ENCODE measurements around the gene GSAP. TPM values are rescaled to one million over a fixed set of nuclear protein-coding genes. Genes with fewer than 3 reads are reported as not detected.

Gene GSAP
- total RNA-seq, 1 donor from 2014 or later, result 9.9 TPM

DNA sequence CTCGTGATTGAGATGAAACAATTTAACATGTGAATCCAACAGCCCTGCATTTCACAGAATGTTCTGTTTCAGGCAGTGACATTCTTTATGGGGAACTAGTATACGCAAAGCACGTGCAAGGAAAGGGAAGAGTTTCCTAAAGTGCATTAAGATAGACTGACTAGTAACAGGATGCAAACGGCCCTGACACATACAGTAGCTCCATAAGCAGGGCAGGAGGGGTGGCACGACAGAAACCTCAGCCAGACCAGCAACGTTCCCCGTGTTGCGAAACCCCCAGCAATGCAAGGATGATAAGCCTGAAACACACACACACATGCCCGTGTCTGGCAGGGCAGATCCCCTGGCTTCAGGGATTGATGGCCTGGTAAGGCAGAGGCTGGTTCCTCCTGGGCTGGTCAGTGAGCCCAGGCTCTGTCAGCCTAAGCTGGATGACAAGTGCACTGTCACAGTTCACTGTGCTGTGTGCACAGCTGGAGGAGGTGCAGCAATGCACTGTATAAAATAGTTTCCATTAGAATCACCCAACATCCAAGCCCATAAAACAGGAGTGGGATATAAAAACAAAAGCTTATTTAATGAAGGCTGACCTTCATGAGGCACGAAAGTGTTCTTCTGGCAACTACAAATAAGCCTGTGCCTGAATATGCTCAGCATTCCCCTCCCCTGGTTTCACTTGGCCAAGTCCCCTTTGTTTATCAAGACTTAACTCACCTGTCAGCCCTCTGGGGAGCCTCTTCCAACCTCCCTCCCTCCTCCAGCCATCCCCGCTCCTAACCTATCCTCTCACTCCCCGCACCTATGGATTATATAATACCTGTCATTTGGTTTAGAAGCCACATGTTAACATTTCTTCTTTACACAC lies 88.8 kb downstream of the GSAP start:
- no peak overlapping the region for H3K27ac Mint-ChIP-seq
- no peaks in the 10 kb centered on the region for H3K9me3 Mint-ChIP-seq (ENCODE audit: low read depth)
- H3K4me1 Mint-ChIP-seq (ENCODE audit: low read depth), result no peaks in the 10 kb centered on the region
- no peaks in the 10 kb centered on the region for H3K36me3 Mint-ChIP-seq (ENCODE audit: insufficient read depth)
- no peak for DNase-seq (ENCODE audit: low spot score, unreplicated experiment)
- no peaks in the 10 kb centered on the region for H3K27me3 Mint-ChIP-seq
- no peak overlapping the region for H3K4me3 Mint-ChIP-seq (ENCODE audit: low read depth)
- TF ChIP-seq, protein P1, sequence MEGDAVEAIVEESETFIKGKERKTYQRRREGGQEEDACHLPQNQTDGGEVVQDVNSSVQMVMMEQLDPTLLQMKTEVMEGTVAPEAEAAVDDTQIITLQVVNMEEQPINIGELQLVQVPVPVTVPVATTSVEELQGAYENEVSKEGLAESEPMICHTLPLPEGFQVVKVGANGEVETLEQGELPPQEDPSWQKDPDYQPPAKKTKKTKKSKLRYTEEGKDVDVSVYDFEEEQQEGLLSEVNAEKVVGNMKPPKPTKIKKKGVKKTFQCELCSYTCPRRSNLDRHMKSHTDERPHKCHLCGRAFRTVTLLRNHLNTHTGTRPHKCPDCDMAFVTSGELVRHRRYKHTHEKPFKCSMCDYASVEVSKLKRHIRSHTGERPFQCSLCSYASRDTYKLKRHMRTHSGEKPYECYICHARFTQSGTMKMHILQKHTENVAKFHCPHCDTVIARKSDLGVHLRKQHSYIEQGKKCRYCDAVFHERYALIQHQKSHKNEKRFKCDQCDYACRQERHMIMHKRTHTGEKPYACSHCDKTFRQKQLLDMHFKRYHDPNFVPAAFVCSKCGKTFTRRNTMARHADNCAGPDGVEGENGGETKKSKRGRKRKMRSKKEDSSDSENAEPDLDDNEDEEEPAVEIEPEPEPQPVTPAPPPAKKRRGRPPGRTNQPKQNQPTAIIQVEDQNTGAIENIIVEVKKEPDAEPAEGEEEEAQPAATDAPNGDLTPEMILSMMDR (IDR thresholded peaks at IDR 0.05; ENCODE audit: unreplicated experiment), result no peak

- Mint-ChIP-seq H3K4me1 (ENCODE audit: low read depth) (no peaks in the 10 kb centered on the region), H3K27me3 (no peaks in the 10 kb centered on the region), H3K4me3 (ENCODE audit: low read depth) (no peak overlapping the region), H3K27ac (no peak overlapping the region), H3K36me3 (ENCODE audit: insufficient read depth) (no peaks in the 10 kb centered on the region), H3K9me3 (ENCODE audit: low read depth) (no peaks in the 10 kb centered on the region)
- DNase-seq (ENCODE audit: low spot score, unreplicated experiment), result no peak
- TF ChIP-seq, protein P1 (IDR thresholded peaks at IDR 0.05; ENCODE audit: unreplicated experiment), result no peak
Observed at GRCh38 chr7:77326131-77326530, 90.0 kb downstream of the GSAP start.

GRCh38 chr7:77321300-77321699 lies 94.8 kb downstream of the GSAP start:
- no peaks in the 10 kb centered on the region for H3K4me1 Mint-ChIP-seq (ENCODE audit: low read depth)
- no peak for DNase-seq (ENCODE audit: low spot score, unreplicated experiment)
- no peaks in the 10 kb centered on the region for H3K27me3 Mint-ChIP-seq
- peak overlapping the region; percentile 78 for H3K27ac Mint-ChIP-seq
- TF ChIP-seq, protein P1 (IDR thresholded peaks at IDR 0.05; ENCODE audit: unreplicated experiment), result no peak
- H3K4me3 Mint-ChIP-seq (ENCODE audit: low read depth), result no peak overlapping the region
- H3K9me3 Mint-ChIP-seq (ENCODE audit: low read depth), result peaks cover 3% of the 10 kb centered on the region
- H3K36me3 Mint-ChIP-seq (ENCODE audit: insufficient read depth), result peaks cover 12% of the 10 kb centered on the region

- Mint-ChIP-seq H3K4me3 (ENCODE audit: low read depth) (no peak overlapping the region), H3K27me3 (no peaks in the 10 kb centered on the region), H3K4me1 (ENCODE audit: low read depth) (no peaks in the 10 kb centered on the region), H3K36me3 (ENCODE audit: insufficient read depth) (peaks cover 12% of the 10 kb centered on the region), H3K27ac (no peak overlapping the region), H3K9me3 (ENCODE audit: low read depth) (peaks cover 3% of the 10 kb centered on the region)
- TF ChIP-seq, protein P1 (IDR thresholded peaks at IDR 0.05; ENCODE audit: unreplicated experiment), result no peak
- DNase-seq (ENCODE audit: low spot score, unreplicated experiment), result no peak
Observed at GRCh38 chr7:77320714-77321113, 95.4 kb downstream of the GSAP start.

GRCh38 chr7:77320137-77320536 lies 96.0 kb downstream of the GSAP start:
- Mint-ChIP-seq H3K36me3 (ENCODE audit: insufficient read depth) (peaks cover 12% of the 10 kb centered on the region), H3K27me3 (no peaks in the 10 kb centered on the region), H3K4me3 (ENCODE audit: low read depth) (no peak overlapping the region), H3K27ac (no peak overlapping the region), H3K9me3 (ENCODE audit: low read depth) (peaks cover 3% of the 10 kb centered on the region), H3K4me1 (ENCODE audit: low read depth) (no peaks in the 10 kb centered on the region)
- TF ChIP-seq, protein P1 (IDR thresholded peaks at IDR 0.05; ENCODE audit: unreplicated experiment), result no peak
- no peak for DNase-seq (ENCODE audit: low spot score, unreplicated experiment)

All from progenitor cell of endocrine pancreas (in vitro differentiated cells).